OCI-M1 (cell line): ENCODE results near the gene TOP2B.

Experiments
- DNase-seq: peaks from one replicate; lab custom pipeline; 2025; lab: John Stamatoyannopoulos, UW

The TOP2B gene

GRCh38 chr3:25677121-25677520, 12.4 kb upstream of the TOP2B start:
- no peak for DNase-seq

GRCh38 chr3:25674670-25675069, 10.0 kb upstream of the TOP2B start:
- no peak for DNase-seq

- no peak for DNase-seq
Observed at GRCh38 chr3:25673738-25674298, 9.1 kb upstream of the TOP2B start.

- DNase-seq: peak; percentile 94
Observed at GRCh38 chr3:25665315-25666280, 891 bp upstream of the TOP2B start.

- DNase-seq: peak; percentile 83
Observed at GRCh38 chr3:25663869-25664811, 567 bp downstream of the TOP2B start.

GRCh38 chr3:25663347-25663868, 1.3 kb downstream of the TOP2B start:
- DNase-seq: peak; percentile 73

- peak; percentile 47 for DNase-seq
Observed at GRCh38 chr3:25662736-25663320, 1.9 kb downstream of the TOP2B start.

GRCh38 chr3:25661694-25662437, 2.8 kb downstream of the TOP2B start:
- DNase-seq: peak; percentile 23

- DNase-seq: no peak
Observed at GRCh38 chr3:25658836-25659235, 5.9 kb downstream of the TOP2B start.

- DNase-seq: no peak
Observed at GRCh38 chr3:25657293-25657692, 7.4 kb downstream of the TOP2B start.

- DNase-seq: peak; percentile 43
Observed at GRCh38 chr3:25655659-25656058, 9.0 kb downstream of the TOP2B start.

- peak; percentile 10 for DNase-seq
Observed at GRCh38 chr3:25654576-25654975, 10.1 kb downstream of the TOP2B start.

GRCh38 chr3:25653322-25653721, 11.4 kb downstream of the TOP2B start:
- no peak for DNase-seq

- no peak for DNase-seq
Observed at GRCh38 chr3:25652921-25653320, 11.8 kb downstream of the TOP2B start.

GRCh38 chr3:25648925-25649830, 15.5 kb downstream of the TOP2B start:
- no peak for DNase-seq

- peak; percentile 92 for DNase-seq
Observed at GRCh38 chr3:25648107-25648535, 16.6 kb downstream of the TOP2B start.

GRCh38 chr3:25635038-25635437, 29.7 kb downstream of the TOP2B start:
- no peak for DNase-seq

GRCh38 chr3:25633919-25634318, 30.8 kb downstream of the TOP2B start:
- DNase-seq: no peak

GRCh38 chr3:25631989-25632388, 32.7 kb downstream of the TOP2B start:
- no peak for DNase-seq

- no peak for DNase-seq
Observed at GRCh38 chr3:25621087-25621486, 43.6 kb downstream of the TOP2B start.
